NT2/D1 (cell line): Measurements from ENCODE around the gene PMM1.

Source experiments
- SUZ12 ChIP-seq: IDR thresholded peaks from 2 replicates; pipeline ENCODE4 v1.6.1; 2011; ENCODE audit not compliant: insufficient read length, insufficient read depth; ENCODE audit errors: extremely low read depth
- YY1 ChIP-seq: IDR thresholded peaks from 2 replicates; pipeline ENCODE4 v1.6.1; 2011; ENCODE audit not compliant: insufficient read length, insufficient read depth
- ZNF274 ChIP-seq: IDR thresholded peaks from 2 replicates; pipeline ENCODE4 v1.6.1; 2011; ENCODE audit warnings: mild to moderate bottlenecking, low read depth, low read length

DNA sequence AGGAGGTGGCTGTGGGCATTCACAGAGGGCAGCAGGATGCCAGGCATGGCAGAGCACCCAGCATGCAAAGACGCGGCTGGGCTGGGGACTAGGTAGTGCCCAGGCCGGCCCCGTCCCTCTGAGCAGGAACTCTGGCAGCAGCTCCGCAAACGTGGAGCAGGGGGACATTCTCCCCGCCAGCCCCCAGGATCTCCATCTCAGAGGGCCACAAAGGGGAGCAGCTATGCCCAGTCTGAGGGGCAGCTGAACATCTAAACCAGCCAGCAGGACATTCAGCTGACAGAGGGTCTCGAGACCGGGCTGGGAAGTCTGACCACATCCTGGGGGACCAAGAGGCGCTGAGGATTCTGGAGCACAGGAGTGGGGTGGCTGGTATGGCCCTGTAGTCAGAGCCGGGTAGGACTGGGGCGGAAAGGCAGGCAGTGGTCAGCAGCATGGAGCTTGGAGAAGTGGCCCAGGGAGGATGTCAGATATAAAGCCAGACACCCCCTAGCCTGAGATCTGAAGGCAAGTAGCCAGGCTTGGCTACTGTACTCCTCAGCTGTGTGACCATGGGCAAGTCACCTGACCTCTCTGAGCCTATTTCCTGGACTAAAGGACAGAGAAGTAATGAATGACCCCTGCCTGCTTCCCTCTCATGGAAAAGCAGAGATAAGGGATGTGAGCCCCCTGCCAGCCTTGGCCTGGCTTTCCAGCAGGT is 10.2 kb downstream of the PMM1 start:
- TF ChIP-seq YY1 (no peak), ZNF274 (no peak), SUZ12 (no peak)
